ENCODE results near the gene PTPRT.

DNA sequence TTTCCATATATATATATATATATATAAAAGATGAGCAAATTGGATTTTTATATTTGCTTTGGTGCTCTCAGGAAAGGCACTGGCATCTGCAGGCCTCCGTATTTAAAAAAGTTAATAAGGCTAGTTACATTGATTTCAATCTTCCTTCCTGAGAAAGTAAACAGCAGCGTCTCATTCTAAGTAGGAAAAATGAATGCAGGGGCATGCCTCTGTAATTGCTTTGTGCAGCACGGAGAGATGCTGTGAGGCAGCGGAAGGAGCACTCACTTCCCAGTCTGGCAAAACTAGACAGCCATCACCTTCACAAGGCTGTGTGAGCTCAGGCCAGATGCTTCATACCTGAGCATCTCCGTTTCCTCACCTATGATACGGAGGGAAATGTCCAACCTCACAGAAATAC lies 303.7 kb downstream of the PTPRT start:
- TF ChIP-seq POLR2A (IDR thresholded peaks at IDR 0.05), result no peak
- TF ChIP-seq, protein P1, sequence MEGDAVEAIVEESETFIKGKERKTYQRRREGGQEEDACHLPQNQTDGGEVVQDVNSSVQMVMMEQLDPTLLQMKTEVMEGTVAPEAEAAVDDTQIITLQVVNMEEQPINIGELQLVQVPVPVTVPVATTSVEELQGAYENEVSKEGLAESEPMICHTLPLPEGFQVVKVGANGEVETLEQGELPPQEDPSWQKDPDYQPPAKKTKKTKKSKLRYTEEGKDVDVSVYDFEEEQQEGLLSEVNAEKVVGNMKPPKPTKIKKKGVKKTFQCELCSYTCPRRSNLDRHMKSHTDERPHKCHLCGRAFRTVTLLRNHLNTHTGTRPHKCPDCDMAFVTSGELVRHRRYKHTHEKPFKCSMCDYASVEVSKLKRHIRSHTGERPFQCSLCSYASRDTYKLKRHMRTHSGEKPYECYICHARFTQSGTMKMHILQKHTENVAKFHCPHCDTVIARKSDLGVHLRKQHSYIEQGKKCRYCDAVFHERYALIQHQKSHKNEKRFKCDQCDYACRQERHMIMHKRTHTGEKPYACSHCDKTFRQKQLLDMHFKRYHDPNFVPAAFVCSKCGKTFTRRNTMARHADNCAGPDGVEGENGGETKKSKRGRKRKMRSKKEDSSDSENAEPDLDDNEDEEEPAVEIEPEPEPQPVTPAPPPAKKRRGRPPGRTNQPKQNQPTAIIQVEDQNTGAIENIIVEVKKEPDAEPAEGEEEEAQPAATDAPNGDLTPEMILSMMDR (IDR thresholded peaks at IDR 0.05), result no peak
- no peak for TF ChIP-seq POLR2AphosphoS5 (IDR thresholded peaks at IDR 0.05)
- no peak for TF ChIP-seq EP300 (IDR thresholded peaks at IDR 0.05)

Measured in suprapubic skin (tissue), 4 donors.